HL-60 (cell line): ENCODE measurements around the gene LRRC4C.
"Not testable (repeated sequence)": the region's sequence is repeated elsewhere in the genome, so short reads cannot be mapped to it uniquely, and the experiment has no call there.

Experiments used
- DNase-seq, 2 experiments: peaks; one replicate each; pipeline ENCODE4 v3.0.0-alpha.2; 2010 to 2020; ENCODE audit warnings: low read depth in 1 of 2, low spot score in 1 of 2
- H3K27ac ChIP-seq: fragments of 250-450 bp; sonication (Bioruptor Pico); replicated peaks from 2 replicates; pipeline ENCODE4 v1.5.1; 2020; ENCODE audit warnings: mild to moderate bottlenecking, moderate library complexity
- H3K27me3 ChIP-seq: fragments of 250-450 bp; sonication (Bioruptor Pico); 2 replicates; pipeline ENCODE4 v1.5.1; 2021; ENCODE audit warnings: mild to moderate bottlenecking, moderate library complexity; ENCODE audit not compliant: insufficient read depth, poor library complexity, severe bottlenecking
- H3K4me3 ChIP-seq: replicated peaks from 2 replicates; pipeline ENCODE4 v1.5.1; 2011; ENCODE audit warnings: mild to moderate bottlenecking, control low read depth, low read length; ENCODE audit not compliant: insufficient read depth
- CTCF ChIP-seq: IDR thresholded peaks from one replicate; pipeline ENCODE4 v1.5.1; 2011; ENCODE audit warnings: low read length, control low read depth, inconsistent platforms; ENCODE audit not compliant: insufficient read depth
- GABPA ChIP-seq: IDR thresholded peaks from 2 replicates; pipeline ENCODE4 v1.6.1; 2012; ENCODE audit warnings: low read depth
- POLR2AphosphoS5 ChIP-seq: IDR thresholded peaks from 2 replicates; pipeline ENCODE4 v1.6.1; 2012; ENCODE audit warnings: low read depth
- REST ChIP-seq: IDR thresholded peaks from 2 replicates; pipeline ENCODE4 v1.6.1; 2012; ENCODE audit warnings: low read depth; ENCODE audit not compliant: insufficient replicate concordance
- SPI1 ChIP-seq: IDR thresholded peaks from 2 replicates; pipeline ENCODE4 v1.6.1; 2012; ENCODE audit warnings: low read depth, mild to moderate bottlenecking, borderline replicate concordance

The LRRC4C gene

GRCh38 chr11:40867991-40868632 lies 591.3 kb downstream of the LRRC4C start:
- Histone ChIP-seq H3K4me3 (no peak overlapping the region), H3K27me3 (no peaks in the 10 kb centered on the region), H3K27ac (no peak overlapping the region)
- DNase-seq: no peak
- TF ChIP-seq GABPA: no peak
- TF ChIP-seq REST: no peak

- not testable (repeated sequence) for H3K4me3 ChIP-seq, H3K27ac ChIP-seq, H3K27me3 ChIP-seq, DNase-seq
These were observed 601.7 kb downstream of the LRRC4C start for GRCh38 chr11:40857754-40858153.

GRCh38 chr11:40842750-40843339 lies 616.6 kb downstream of the LRRC4C start:
- Histone ChIP-seq H3K27ac (no peak overlapping the region), H3K4me3 (no peak overlapping the region), H3K27me3 (no peaks in the 10 kb centered on the region)
- no peak for TF ChIP-seq GABPA
- TF ChIP-seq REST: no peak
- TF ChIP-seq POLR2AphosphoS5: no peak
- no peak for TF ChIP-seq CTCF
- no peak for TF ChIP-seq SPI1
- DNase-seq: no peak

- TF ChIP-seq POLR2AphosphoS5: no peak
- no peak for TF ChIP-seq SPI1
- TF ChIP-seq REST: no peak
- no peak for TF ChIP-seq GABPA
- no peak for TF ChIP-seq CTCF
- Histone ChIP-seq H3K27me3 (no peaks in the 10 kb centered on the region), H3K27ac (no peak overlapping the region), H3K4me3 (no peak overlapping the region)
- no peak for DNase-seq
These were observed 618.2 kb downstream of the LRRC4C start for GRCh38 chr11:40841231-40841630.
